GM10248 (cell line): ENCODE measurements around the gene PLPPR2.
"Not testable (repeated sequence)": the region's sequence is repeated elsewhere in the genome, so short reads cannot be mapped to it uniquely, and the experiment has no call there.

ENCODE experiments used
- CTCF ChIA-PET: fragments of 300-600 bp; sonication (Branson Sonifier 250); formaldehyde crosslinking; extraction: SDS; loops from one replicate; lab custom pipeline; 2021; ENCODE audit warnings: antibody characterized with exemption; lab: Yijun Ruan, JAX
- POLR2A ChIA-PET: fragments of 350-650 bp; sonication (Branson Sonifier 250); formaldehyde crosslinking; extraction: SDS; loops from one replicate; lab custom pipeline; 2020; ENCODE audit warnings: antibody characterized with exemption; lab: Yijun Ruan, JAX
- DNase-seq: peaks from one replicate; pipeline ENCODE4 v3.0.0; 2012; ENCODE audit errors: extremely low spot score
- TF ChIP-seq, protein P1 (sequence below): IDR thresholded peaks from 2 replicates; pipeline ENCODE4 v1.5.1; 2012; ENCODE audit warnings: mild to moderate bottlenecking, low read depth; ENCODE audit errors: extremely low read depth, missing control alignments, control extremely low read depth

The PLPPR2 gene

DNA sequence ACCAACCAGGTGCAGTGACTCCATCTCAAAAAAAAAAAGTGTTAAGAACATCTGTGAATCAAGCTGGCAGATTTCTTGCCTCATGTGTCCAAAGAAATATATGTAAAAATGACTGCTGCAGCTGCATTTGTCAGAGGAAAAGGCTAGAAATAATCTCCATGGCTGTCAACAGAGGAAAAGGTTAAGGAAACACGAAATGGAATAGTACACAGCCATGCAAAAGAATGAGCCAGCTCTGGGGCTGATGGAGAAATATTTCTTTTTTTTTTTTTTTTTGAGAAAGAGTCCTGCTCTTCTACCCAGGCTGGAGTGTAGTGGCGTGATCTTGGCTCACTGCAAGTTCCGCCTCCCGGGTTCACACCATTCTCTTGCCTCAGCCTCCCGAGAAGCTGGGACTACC is 22.4 kb upstream of the PLPPR2 start:
- ChIA-PET POLR2A (no interaction called here), CTCF (interaction anchor here (0.9 to 1.2 kb wide), 2 partner anchors 13 to 89 kb away, joined by 3 to 4 read pairs; partner anchors contain the start of genes CCDC159 and TMEM205)
- DNase-seq = no peak
- TF ChIP-seq, protein P1, sequence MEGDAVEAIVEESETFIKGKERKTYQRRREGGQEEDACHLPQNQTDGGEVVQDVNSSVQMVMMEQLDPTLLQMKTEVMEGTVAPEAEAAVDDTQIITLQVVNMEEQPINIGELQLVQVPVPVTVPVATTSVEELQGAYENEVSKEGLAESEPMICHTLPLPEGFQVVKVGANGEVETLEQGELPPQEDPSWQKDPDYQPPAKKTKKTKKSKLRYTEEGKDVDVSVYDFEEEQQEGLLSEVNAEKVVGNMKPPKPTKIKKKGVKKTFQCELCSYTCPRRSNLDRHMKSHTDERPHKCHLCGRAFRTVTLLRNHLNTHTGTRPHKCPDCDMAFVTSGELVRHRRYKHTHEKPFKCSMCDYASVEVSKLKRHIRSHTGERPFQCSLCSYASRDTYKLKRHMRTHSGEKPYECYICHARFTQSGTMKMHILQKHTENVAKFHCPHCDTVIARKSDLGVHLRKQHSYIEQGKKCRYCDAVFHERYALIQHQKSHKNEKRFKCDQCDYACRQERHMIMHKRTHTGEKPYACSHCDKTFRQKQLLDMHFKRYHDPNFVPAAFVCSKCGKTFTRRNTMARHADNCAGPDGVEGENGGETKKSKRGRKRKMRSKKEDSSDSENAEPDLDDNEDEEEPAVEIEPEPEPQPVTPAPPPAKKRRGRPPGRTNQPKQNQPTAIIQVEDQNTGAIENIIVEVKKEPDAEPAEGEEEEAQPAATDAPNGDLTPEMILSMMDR = no peak

DNA sequence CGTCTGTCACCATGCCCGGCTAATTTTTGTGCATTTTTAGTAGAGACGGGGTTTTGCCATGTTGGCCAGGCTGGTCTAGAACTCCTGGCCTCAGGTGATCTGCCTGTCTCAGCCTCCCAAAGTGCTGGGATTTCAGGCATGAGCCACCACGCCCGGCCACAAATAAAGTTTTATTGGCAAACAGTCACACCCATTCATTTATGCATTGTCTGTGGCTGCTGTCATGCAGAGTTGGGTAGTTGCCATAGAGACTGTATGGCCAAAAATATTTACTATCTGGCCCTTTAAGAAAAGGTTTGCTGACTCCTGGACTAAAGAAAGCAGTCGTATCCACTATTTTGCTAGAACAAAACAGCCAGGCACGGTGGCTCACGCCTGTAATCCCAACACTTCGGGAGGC is 21.4 kb upstream of the PLPPR2 start:
- POLR2A ChIA-PET, DNase-seq: not testable (repeated sequence)
- CTCF ChIA-PET = interaction anchor here (1.2 kb wide), 1 partner anchor 12 kb away, joined by 4 read pairs; the partner anchor contains the start of genes CCDC159 and TMEM205

DNA sequence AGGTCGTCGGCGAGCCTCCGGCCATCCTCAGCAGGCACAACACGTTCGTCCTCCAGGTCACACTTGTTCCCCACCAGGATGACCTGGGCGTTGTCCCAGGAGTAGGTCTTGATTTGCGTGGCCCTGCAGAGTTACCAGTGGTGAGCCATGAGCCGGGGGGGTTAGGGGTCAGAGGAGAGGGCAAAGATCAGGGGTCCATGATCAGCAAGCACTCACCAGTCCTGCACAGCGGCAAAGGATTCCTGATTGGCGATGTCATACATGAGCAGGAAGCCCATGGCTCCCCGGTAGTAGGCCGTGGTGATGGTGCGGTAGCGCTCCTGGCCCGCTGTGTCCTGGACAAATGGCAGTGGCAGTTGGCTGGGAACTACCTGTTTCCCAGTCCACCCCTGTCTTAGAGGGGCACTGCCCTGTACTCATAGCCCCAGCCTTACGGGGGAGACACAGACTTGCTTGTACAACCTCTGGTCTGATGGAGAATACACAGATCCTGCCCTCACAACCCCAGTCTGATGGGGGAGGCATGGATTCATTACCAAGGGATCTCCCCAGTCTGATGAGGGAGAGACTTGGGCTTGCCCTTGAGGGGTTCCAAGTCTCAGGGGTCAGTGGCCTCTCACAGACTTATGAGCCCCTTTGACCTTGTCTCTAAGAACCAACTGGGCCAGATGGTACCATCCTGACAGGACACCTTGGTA is 19.6 kb upstream of the PLPPR2 start:
- TF ChIP-seq, protein P1 = no peak
- ChIA-PET POLR2A (no interaction called here), CTCF (no interaction called here)
- DNase-seq = no peak

DNA sequence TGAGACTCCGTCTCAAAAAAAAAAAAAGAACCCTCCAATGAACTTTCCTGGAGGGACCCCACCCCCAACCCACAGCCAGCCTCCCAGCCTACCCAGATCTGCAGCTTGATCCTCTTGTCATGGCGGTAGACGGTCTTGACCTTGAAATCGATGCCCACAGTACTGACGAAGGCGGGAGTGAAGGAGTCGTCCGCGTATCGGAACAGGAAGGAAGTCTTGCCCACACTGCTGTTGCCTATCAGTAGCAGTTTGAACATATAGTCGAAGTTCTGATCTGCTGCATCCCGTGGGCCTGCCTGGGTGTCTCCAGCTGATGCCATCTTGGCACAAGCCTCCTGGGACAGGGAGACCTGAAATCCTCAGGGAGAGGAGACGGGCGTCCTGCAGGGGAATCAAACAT is 18.2 kb upstream of the PLPPR2 start:
- TF ChIP-seq, protein P1 = no peak
- POLR2A ChIA-PET = interaction anchor here (0.7 kb wide), 1 partner anchor 100 kb away, joined by 5 read pairs; no protein-coding TSS in a partner anchor
- CTCF ChIA-PET = no interaction called here
- DNase-seq = no peak

DNA sequence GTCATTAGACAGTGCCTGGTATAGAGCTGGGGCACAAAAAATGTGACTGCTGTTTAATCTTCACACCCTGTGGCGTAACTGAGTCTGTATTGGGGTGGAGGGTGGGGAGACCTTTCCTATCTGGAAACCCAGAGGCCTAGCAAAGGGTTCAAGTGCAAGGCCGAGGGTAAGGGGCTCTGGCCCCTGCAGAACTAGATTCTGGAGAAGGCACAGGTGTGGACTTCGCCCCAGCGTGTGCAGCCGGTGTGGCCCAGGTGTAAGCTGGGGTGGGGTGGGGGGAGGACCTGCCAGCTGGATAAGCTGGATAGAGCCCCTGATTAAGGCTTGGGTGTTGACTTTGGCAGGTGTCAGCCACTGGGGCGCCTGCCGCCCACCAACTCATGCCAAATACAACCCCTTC is 17.1 kb upstream of the PLPPR2 start:
- no peak for DNase-seq
- TF ChIP-seq, protein P1 = no peak
- CTCF ChIA-PET = interaction anchor here (0.9 to 1.8 kb wide), 3 partner anchors 13 to 43 kb away, joined by 3 to 8 read pairs (median 5); no protein-coding TSS in a partner anchor
- POLR2A ChIA-PET = no interaction called here

DNA sequence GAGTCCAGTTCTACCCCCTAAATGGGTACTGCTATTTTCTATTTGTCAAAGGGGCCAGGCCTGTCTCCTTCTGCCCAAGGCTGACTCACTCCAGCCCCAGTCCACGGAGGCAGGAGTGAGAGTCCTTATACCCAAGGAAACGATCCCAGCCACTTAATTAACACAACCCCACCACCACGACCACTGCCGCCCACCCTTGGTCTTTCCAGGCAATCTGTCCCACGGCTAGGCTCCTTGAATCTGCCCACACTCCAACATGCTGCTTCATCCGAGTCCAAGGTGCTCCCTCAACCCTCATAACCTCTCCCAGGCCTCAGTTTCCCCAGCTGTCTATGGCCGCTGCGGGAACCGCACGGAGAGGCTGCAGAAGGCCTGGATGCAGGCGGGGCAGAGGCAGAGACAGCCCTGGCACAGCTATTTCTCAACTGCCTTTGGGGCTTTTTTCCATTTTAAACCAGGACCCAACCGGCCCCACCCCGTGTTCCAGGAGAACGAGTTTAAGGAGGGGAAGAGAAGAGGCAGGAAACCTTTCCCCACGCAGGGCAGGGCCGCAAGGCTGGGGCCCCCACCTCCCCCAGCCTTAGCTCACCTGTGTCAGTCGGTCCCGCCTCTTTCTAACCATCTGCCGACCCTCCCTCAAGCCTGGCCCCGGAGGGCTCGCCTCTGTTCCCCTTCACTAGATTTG is 16.5 kb upstream of the PLPPR2 start:
- ChIA-PET CTCF (interaction anchor here (1.3 to 1.8 kb wide), 2 partner anchors 14 to 43 kb away, joined by 5 to 8 read pairs; no protein-coding TSS in a partner anchor), POLR2A (no interaction called here)

More for the DNA sequence above, 16.5 kb upstream of the PLPPR2 start:
- DNase-seq = no peak
- TF ChIP-seq, protein P1 = no peak
